OCI-LY3 (cell line): ENCODE data around the gene SRSF7.

Experiments
- CTCF ChIP-seq: fragments of 200-600, 300-600 bp; sonication (generic); IDR thresholded peaks from 2 replicates; pipeline ENCODE4 v1.5.1; 2014; ENCODE audit warnings: antibody characterized with exemption, low read length, low read depth
- EZH2phosphoT487 ChIP-seq: fragments of 200-600 bp; shearing (Covaris generic); IDR thresholded peaks from 2 replicates; pipeline ENCODE4 v1.6.1; 2018; ENCODE audit warnings: antibody characterized with exemption, mixed run types, low read depth

GRCh38 chr2:38728694-38729093 lies 22.5 kb downstream of the SRSF7 start:
- TF ChIP-seq CTCF (no peak), EZH2phosphoT487 (no peak)
